Activated naive CD8-positive, alpha-beta T cell treated with anti-CD3 and anti-CD28 coated beads, Interleukin-2, amount 50 U/mL, for 24 hours (primary cell): ENCODE results near the gene RFXANK.
A peak's percentile ranks its signal among the peaks of the same experiment; 100 is the strongest.
"Not testable (repeated sequence)": the region's sequence is repeated elsewhere in the genome, so short reads cannot be mapped to it uniquely, and the experiment has no call there.

Source experiments
- ATAC-seq: fragments of 150-1000 bp; cut with Tn5 transposase; one replicate; pipeline ENCODE4 v1.10.0; 2021
- DNase-seq: peaks from one replicate; pipeline ENCODE4 v3.0.0; 2021
- H3K27ac Mint-ChIP-seq: one replicate; pipeline ENCODE4 v1.8.0; 2021; ENCODE audit warnings: mild to moderate bottlenecking, mixed read lengths
- H3K27me3 Mint-ChIP-seq: one replicate; pipeline ENCODE4 v1.8.0; 2021; ENCODE audit warnings: mixed read lengths
- H3K36me3 Mint-ChIP-seq: one replicate; pipeline ENCODE4 v1.8.0; 2021; ENCODE audit warnings: low read depth, mixed read lengths
- H3K4me1 Mint-ChIP-seq: one replicate; pipeline ENCODE4 v1.8.0; 2021; ENCODE audit warnings: mixed read lengths
- H3K4me3 Mint-ChIP-seq: one replicate; pipeline ENCODE4 v1.8.0; 2021; ENCODE audit warnings: mild to moderate bottlenecking, moderate library complexity, mixed read lengths
- H3K9me3 Mint-ChIP-seq: one replicate; pipeline ENCODE4 v1.8.0; 2021; ENCODE audit warnings: mixed read lengths

The RFXANK gene

DNA sequence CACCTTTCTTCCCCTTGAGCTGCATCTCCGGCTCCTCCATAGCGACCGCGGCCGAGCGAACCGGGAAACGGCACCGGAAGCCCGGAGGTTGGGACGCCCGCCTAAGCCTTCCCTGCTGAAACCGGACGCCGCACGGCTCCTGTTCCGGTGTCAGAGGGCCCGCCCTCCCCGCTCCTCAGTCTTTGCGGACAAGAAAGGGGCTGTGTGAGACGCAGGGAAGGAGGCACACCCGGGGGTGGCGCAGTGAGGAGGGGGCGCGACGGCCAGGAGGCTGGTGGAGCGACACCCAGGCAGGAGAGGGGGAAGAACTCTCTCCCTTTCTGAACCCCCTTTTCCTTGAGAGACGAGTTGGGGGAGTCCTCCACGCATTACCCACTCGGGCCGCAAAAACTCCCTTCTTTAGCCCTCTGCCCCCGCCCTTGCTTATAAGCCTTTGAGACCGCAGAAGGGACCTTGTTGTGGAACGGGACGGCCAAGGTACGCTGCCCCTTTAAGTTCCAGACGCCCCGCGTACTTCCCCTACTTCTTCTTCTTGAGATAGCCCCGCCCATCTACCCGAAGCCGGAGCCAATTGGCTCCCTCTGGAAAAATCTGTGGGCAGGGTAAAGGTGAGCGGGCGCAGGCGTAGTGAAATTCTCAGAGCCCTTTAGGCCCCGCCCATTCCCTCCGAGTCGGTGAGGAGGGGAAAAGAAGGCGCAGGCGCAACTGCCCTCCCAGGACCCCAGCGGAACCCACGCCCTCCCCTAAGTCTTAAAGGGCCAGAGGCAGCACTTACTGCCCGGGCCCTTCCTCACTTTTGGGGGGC, at the start of gene RFXANK, which contains the start of gene BORCS8:
Gene RFXANK, plus strand, starts transcription at position 181 of the 805 bp plus-strand sequence. CDS start 1,689 bp downstream, outside the sequence.
Gene BORCS8, minus strand, starts transcription at position 75 of the 805 bp plus-strand sequence. Its CDS starts 35 bp downstream, at position 40.
- peak within 1 kb of the TSS; percentile 97 for H3K4me3 Mint-ChIP-seq
- no peaks in the 10 kb centered on the region for H3K9me3 Mint-ChIP-seq
- peak; percentile 87 for ATAC-seq
- peak; percentile 99 for DNase-seq
- H3K27ac Mint-ChIP-seq = peak within 1 kb of the TSS; percentile 97
- peaks cover 5% of the 10 kb centered on the region for H3K36me3 Mint-ChIP-seq
- peaks cover 45% of the 10 kb centered on the region for H3K4me1 Mint-ChIP-seq
- H3K27me3 Mint-ChIP-seq = no peaks in the 10 kb centered on the region

DNA sequence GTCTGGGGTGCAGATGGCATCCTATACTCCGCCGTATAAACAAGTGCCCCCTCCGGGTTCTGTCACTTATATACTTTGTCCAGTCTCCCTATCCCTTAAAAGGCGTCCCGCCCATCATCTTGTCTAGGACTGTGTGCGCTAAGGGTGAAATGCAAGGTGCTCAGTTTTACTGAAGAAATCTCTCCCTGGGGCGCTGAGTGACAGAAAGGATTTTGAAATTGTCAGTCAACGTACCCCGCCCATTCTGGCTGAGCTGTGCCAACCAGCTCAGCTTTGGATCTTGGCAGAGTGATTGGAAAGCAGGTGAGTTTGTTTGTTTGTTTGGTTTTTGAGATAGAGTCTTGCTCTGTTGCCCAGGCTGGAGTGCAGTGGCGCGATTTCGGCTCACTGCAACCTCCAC, 49.7 kb upstream of the RFXANK start:
- no peak for ATAC-seq
- Mint-ChIP-seq H3K9me3 (no peaks in the 10 kb centered on the region), H3K27ac (no peak overlapping the region), H3K27me3 (no peaks in the 10 kb centered on the region), H3K36me3 (no peaks in the 10 kb centered on the region), H3K4me1 (peaks cover 16% of the 10 kb centered on the region), H3K4me3 (no peak overlapping the region)
- no peak for DNase-seq

DNA sequence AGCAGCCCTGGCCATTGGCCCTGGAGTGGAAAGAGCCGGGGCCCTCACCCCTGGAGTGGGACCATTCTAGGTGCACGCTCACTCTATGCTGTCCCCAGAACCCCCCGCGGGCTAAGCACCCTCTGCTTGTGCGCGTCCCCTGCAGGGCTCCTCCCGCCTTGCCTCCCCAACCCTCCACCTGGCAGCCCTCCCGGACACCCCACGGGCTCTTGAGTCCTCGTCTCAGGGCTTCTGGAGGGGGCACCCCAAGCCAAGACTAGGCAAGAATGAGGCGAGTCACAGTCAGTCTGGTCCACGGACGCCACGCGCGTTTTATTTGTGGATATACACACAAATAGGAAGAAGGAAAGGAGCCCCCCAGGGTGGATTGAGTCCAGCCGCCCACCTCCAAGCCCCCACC, 46.8 kb upstream of the RFXANK start:
- Mint-ChIP-seq H3K27me3 (no peaks in the 10 kb centered on the region), H3K4me3 (no peak overlapping the region), H3K9me3 (no peaks in the 10 kb centered on the region), H3K27ac (no peak overlapping the region), H3K36me3 (peaks cover 3% of the 10 kb centered on the region), H3K4me1 (no peaks in the 10 kb centered on the region)
- DNase-seq (no peak), ATAC-seq (no peak)

GRCh38 chr19:19145684-19146608, 46.1 kb upstream of the RFXANK start:
- H3K27ac Mint-ChIP-seq = no peak overlapping the region
- ATAC-seq (peak; percentile 70), DNase-seq (peak; percentile 91)
- no peaks in the 10 kb centered on the region for H3K4me1 Mint-ChIP-seq
- no peak overlapping the region for H3K4me3 Mint-ChIP-seq
- H3K9me3 Mint-ChIP-seq = no peaks in the 10 kb centered on the region
- H3K36me3 Mint-ChIP-seq = peaks cover 3% of the 10 kb centered on the region
- no peaks in the 10 kb centered on the region for H3K27me3 Mint-ChIP-seq

DNA sequence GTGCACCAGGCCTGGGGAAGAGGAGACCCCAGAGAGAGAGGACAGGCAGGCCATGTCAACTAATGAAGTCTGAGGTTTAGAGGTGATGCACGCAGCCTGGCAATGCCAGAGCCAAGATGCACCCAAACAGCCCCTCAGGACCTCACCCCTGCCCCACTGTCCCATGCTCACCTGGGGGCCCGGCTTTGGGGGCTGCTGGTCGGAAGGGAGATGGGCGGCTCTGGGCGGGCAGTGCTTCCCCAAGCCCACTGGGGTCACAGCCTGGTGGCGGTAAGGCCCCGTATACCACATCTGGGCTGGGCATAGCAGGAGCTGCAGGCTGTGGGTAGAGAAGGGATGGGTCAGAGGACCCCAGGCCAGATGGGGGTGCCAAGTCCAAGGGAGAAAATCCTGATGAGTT, 45.2 kb upstream of the RFXANK start:
- DNase-seq (no peak), ATAC-seq (no peak)
- Mint-ChIP-seq H3K4me3 (no peak overlapping the region), H3K27me3 (no peaks in the 10 kb centered on the region), H3K27ac (no peak overlapping the region), H3K36me3 (peaks cover 3% of the 10 kb centered on the region), H3K9me3 (no peaks in the 10 kb centered on the region), H3K4me1 (no peaks in the 10 kb centered on the region)

DNA sequence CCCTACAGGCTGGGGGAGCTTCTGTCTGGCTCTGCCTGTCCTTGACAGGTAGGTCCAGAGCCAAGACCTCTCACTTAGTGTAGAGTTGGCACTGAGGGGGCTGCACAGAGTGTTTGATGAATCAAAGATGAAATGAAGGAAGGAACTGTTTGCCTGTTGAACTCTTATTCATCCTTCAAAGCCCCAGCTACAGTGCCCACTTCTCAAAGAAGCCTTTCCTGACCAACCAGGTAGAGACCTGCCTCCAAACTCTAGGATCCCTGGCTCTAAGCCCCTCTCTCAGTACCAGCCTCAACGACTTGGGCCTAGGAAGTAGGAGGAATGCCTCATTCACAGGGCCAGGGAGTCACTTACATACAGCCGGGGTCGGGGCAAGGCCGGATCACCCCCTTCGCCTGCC, 44.7 kb upstream of the RFXANK start:
- ATAC-seq (no peak), DNase-seq (no peak)
- no peaks in the 10 kb centered on the region for H3K27me3 Mint-ChIP-seq
- peaks cover 3% of the 10 kb centered on the region for H3K36me3 Mint-ChIP-seq
- H3K27ac Mint-ChIP-seq = no peak overlapping the region
- H3K9me3 Mint-ChIP-seq = no peaks in the 10 kb centered on the region
- H3K4me1 Mint-ChIP-seq = no peaks in the 10 kb centered on the region
- no peak overlapping the region for H3K4me3 Mint-ChIP-seq

GRCh38 chr19:19148504-19148903, 43.6 kb upstream of the RFXANK start:
- H3K36me3 Mint-ChIP-seq, H3K4me1 Mint-ChIP-seq, H3K27ac Mint-ChIP-seq, H3K9me3 Mint-ChIP-seq, ATAC-seq, H3K4me3 Mint-ChIP-seq, H3K27me3 Mint-ChIP-seq, DNase-seq: not testable (repeated sequence)

DNA sequence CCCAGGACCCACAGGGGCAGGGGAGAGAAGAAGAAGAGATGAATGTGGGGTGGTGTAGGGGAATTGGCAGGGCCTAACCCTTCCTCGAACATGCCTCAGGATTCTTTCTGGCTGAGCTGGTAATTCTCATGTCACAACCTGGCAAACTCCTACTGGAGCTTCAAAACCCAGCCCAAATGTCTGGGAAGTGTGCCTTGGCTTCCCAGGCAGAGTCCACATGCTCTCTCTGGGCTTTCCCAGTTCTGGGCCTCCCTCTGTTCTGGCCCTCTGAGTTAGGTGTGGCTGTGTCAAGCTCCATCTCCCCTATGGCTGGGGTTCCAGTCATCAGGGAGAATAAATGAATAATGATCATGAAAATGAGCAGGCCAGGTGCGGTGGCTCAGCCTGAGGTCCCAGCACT, 42.6 kb upstream of the RFXANK start:
- Mint-ChIP-seq H3K9me3 (no peaks in the 10 kb centered on the region), H3K27ac (no peak overlapping the region), H3K4me3 (no peak overlapping the region), H3K27me3 (no peaks in the 10 kb centered on the region), H3K36me3 (peaks cover 3% of the 10 kb centered on the region), H3K4me1 (no peaks in the 10 kb centered on the region)
- ATAC-seq (no peak), DNase-seq (no peak)

DNA sequence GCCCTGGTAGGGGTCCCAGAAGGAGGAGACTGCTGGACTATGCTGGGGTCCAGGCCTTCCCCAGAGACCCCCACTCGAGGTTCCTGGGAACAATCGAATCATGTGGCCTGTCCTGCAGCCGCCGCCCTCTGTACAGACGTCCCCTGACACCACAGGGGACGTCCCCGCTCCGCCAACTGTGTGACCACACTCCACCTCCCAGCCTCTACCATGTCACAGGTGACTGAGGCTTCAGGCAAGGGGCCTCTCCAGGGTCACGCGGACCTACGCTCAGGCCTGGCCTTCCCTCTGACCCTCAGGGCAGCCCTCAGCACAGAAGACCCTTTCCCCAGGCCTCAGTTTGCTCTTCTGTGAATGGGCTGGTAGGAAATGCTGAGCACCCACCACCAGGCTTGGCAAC, 40.6 kb upstream of the RFXANK start:
- Mint-ChIP-seq H3K9me3 (no peaks in the 10 kb centered on the region), H3K27me3 (no peaks in the 10 kb centered on the region), H3K4me1 (no peaks in the 10 kb centered on the region), H3K27ac (no peak overlapping the region), H3K4me3 (no peak overlapping the region), H3K36me3 (peaks cover 12% of the 10 kb centered on the region)
- ATAC-seq = no peak
- DNase-seq = no peak

DNA sequence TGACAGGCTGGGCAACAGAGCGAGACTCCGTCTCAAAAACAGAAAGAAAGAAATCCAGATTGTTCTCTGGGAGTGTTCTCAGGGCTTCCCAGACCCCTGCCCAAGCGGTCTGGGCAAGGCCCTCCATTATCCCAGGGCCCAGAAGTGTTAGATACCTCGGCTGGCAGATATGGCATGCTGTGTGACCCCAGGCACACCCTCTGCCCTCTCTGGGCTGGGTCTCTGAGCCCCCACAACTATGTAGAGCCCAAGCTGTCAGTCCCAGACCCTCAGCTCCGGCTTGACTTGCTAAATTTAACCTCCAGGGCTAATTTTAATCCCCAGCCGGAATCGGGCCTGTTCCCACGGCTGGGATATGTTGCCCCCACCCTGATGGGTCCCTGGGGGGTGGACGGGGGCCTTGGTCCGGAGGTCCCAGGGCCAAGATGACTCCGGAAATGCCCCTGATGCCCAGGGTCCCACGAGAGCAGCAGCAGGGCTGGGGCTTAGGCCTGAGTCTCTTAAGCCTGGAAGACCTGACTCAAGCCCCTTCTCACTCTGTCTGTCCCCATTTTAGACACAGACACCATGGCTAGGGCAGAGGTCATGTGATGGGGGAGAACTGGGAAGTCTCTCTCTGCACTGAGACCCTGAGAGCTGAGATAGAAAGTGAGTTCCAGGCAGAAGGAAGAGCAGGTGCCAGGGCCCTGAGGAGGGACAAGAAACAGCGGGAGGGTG, 39.2 kb upstream of the RFXANK start:
- H3K27ac Mint-ChIP-seq = no peak overlapping the region
- ATAC-seq (no peak), DNase-seq (no peak)
- H3K9me3 Mint-ChIP-seq = no peaks in the 10 kb centered on the region
- no peaks in the 10 kb centered on the region for H3K4me1 Mint-ChIP-seq
- H3K36me3 Mint-ChIP-seq = peaks cover 17% of the 10 kb centered on the region
- H3K27me3 Mint-ChIP-seq = no peaks in the 10 kb centered on the region
- no peak overlapping the region for H3K4me3 Mint-ChIP-seq

DNA sequence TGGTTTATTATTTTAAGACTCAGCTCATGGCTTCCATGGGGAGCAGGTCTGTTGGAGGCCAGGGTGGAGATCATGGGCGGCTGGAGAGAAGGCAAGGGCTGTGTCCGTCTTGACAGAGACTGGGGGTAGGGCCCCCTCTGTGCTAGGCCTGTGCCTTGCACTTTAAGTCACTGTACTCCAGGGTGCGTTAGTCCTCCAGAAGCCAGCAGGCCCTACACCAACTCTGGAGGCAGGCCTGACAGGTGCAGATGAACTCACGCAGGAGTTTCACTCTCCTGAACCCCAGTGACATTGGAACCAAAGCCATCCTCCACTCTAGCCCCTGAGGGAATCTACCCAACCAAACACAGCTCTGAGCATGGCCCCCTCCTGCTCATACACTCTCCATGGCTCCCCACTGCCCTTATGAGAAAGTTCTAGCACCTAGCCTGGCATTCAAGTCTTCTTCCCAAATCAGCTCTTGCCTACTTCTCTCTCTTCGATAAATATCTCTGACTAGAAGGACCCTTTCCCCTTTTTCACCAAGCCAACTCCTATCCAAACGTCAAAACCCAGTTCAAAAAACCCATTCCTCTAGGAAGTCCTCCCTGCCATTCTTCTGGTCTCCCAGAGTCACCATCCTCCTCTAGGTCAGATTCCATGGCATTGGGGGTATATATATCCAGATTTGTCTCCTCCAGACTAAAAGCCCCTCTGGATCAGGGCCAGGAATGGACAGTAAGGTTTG, 37.1 kb upstream of the RFXANK start:
- DNase-seq = no peak
- no peak overlapping the region for H3K27ac Mint-ChIP-seq
- H3K27me3 Mint-ChIP-seq = no peaks in the 10 kb centered on the region
- H3K4me3 Mint-ChIP-seq = no peak overlapping the region
- H3K36me3 Mint-ChIP-seq = peaks cover 13% of the 10 kb centered on the region
- H3K4me1 Mint-ChIP-seq = peaks cover 4% of the 10 kb centered on the region
- ATAC-seq = no peak
- H3K9me3 Mint-ChIP-seq = no peaks in the 10 kb centered on the region

- ATAC-seq (no peak), DNase-seq (no peak)
- peaks cover 7% of the 10 kb centered on the region for H3K4me1 Mint-ChIP-seq
- H3K27me3 Mint-ChIP-seq = no peaks in the 10 kb centered on the region
- no peak overlapping the region for H3K27ac Mint-ChIP-seq
- H3K4me3 Mint-ChIP-seq = no peak overlapping the region
- H3K9me3 Mint-ChIP-seq = no peaks in the 10 kb centered on the region
- H3K36me3 Mint-ChIP-seq = peaks cover 13% of the 10 kb centered on the region
Measured at GRCh38 chr19:19155495-19156219, 36.4 kb upstream of the RFXANK start.

DNA sequence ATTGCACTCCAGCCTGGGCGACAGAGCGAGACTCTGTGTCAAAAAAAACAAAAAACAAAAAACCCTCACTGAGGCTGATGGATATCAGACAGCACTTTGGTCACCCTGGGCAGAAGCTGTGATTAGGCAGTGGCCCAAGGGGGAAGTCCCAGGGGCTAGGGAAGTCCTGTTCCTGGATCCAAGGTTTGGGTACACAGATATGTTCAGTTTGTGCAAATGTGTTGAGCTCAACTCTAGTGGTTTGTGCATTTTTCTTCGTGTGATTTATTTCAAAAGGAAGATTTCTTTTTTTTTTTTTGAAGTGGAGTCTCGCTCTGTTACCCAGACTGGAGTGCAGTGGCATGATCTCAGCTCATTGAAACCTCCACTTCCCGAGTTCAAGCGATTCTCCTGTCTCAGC, 34.2 kb upstream of the RFXANK start:
- DNase-seq = no peak
- no peaks in the 10 kb centered on the region for H3K27me3 Mint-ChIP-seq
- no peak overlapping the region for H3K4me3 Mint-ChIP-seq
- H3K27ac Mint-ChIP-seq = no peak overlapping the region
- no peaks in the 10 kb centered on the region for H3K9me3 Mint-ChIP-seq
- H3K4me1 Mint-ChIP-seq = peaks cover 10% of the 10 kb centered on the region
- H3K36me3 Mint-ChIP-seq = peaks cover 13% of the 10 kb centered on the region
- ATAC-seq = no peak
